GM12878 (cell line): Measurements from ENCODE around the gene TCEAL6. TPM values are rescaled to one million over a fixed set of nuclear protein-coding genes. Genes with fewer than 3 reads are reported as not detected.

Source experiments
- ATAC-seq: fragments of 200-7000 bp; cut with Tn5 transposase; 3 replicates; pipeline ENCODE4 v1.9.1; 2020; ENCODE audit warnings: mild to moderate bottlenecking, moderate library complexity
- BruUV-seq: library from RNA; stranded (reverse); fragments of 400-500 nt; replicated peaks from 2 replicates; lab custom pipeline; 2021; lab: Mats Ljungman, UMichigan
- CTCF ChIA-PET: fragments of 300-600 bp; sonication (Branson Sonifier 250); formaldehyde crosslinking; extraction: SDS; loops from one replicate; lab custom pipeline; 2021; ENCODE audit warnings: inconsistent platforms; lab: Yijun Ruan, JAX
- POLR2A ChIA-PET: fragments of 350-600 bp; formaldehyde crosslinking; extraction: SDS; loops from one replicate; lab custom pipeline; 2021; ENCODE audit warnings: inconsistent platforms; lab: Charles Lee
- RAD21 ChIA-PET: fragments of 300-600 bp; sonication (Branson Sonifier 250); formaldehyde crosslinking; loops from one replicate; lab custom pipeline; 2023; ENCODE audit warnings: antibody characterized with exemption; ENCODE audit not compliant: unreplicated experiment; lab: Charles Lee
- SMC1A ChIA-PET: fragments of 300-600 bp; sonication (Branson Sonifier 250); formaldehyde crosslinking; loops from one replicate; lab custom pipeline; 2023; ENCODE audit not compliant: unreplicated experiment, uncharacterized antibody; lab: Charles Lee
- DNase-seq: peaks from one replicate; pipeline ENCODE4 v3.0.0-alpha.2; 2011; ENCODE audit warnings: low read depth, low spot score
- FAIRE-seq: peaks from 3 replicates; lab custom pipeline; 2011; peaks lifted over from hg19 to GRCh38; lab: Jason Lieb, UNC
- H2AFZ ChIP-seq: 2 replicates; pipeline ENCODE4 v1.6.0; 2011; ENCODE audit warnings: low read depth, low read length, control low read depth; ENCODE audit not compliant: control insufficient read depth
- H3K27ac ChIP-seq: 2 replicates; pipeline ENCODE4 v1.5.1; 2011; ENCODE audit warnings: control low read depth; ENCODE audit not compliant: control insufficient read depth, insufficient read depth
- H3K27me3 ChIP-seq, 2 experiments: replicated peaks in 1 of 2; 2 replicates each; pipeline versions ENCODE4 v1.6.0 to v1.6.1; 2011; ENCODE audit warnings: low read length in 1 of 2; ENCODE audit not compliant: control insufficient read depth in 2 of 2, insufficient read depth in 2 of 2
- H3K36me3 ChIP-seq, 2 experiments: 2 replicates each; pipeline ENCODE4 v1.5.1; 2011; ENCODE audit warnings: low read length in 1 of 2; ENCODE audit not compliant: control insufficient read depth in 2 of 2, insufficient read depth in 2 of 2
- H3K4me1 ChIP-seq: 2 replicates; pipeline ENCODE4 v1.6.1; 2011; ENCODE audit warnings: mild to moderate bottlenecking, low read length, moderate library complexity, mixed read lengths; ENCODE audit not compliant: control insufficient read depth, insufficient read depth
- H3K4me2 ChIP-seq: 2 replicates; pipeline ENCODE4 v1.6.0; 2011; ENCODE audit warnings: control low read depth; ENCODE audit not compliant: control insufficient read depth, insufficient read depth
- H3K4me3 ChIP-seq: fragments of 200-600 bp; sonication (generic); 2 replicates; pipeline ENCODE4 v1.5.1; 2016
- H3K79me2 ChIP-seq: 2 replicates; pipeline ENCODE4 v1.6.0; 2011; ENCODE audit warnings: low read length; ENCODE audit not compliant: control insufficient read depth, insufficient read depth
- H3K9ac ChIP-seq: 2 replicates; pipeline ENCODE4 v1.8.0; 2011; ENCODE audit warnings: low read length, control low read depth, mixed read lengths; ENCODE audit not compliant: control insufficient read depth, insufficient read depth
- H3K9me3 ChIP-seq: replicated peaks from 3 replicates; pipeline ENCODE4 v1.5.1; 2011; ENCODE audit warnings: mild to moderate bottlenecking, low read length; ENCODE audit not compliant: control insufficient read depth, insufficient read depth
- H4K20me1 ChIP-seq: 2 replicates; pipeline ENCODE4 v1.6.0; 2011; ENCODE audit not compliant: control insufficient read depth, insufficient read depth
- RAD21 ChIP-seq: IDR thresholded peaks from 2 replicates; pipeline ENCODE4 v1.6.1; 2011; ENCODE audit warnings: mild to moderate bottlenecking, low read depth, low read length, moderate library complexity; ENCODE audit not compliant: insufficient read depth
- WGBS: methylation state at CpG from one replicate; pipeline ENCODE4 v1.1.6; 2016; ENCODE audit warnings: low lambda C conversion rate; ENCODE audit not compliant: insufficient replicate concordance, insufficient coverage; ENCODE audit errors: missing lambda C conversion rate; 5-methylcytosine and 5-hydroxymethylcytosine counted together
- in situ Hi-C: fragments of 300-500 bp; cut with MboI; formaldehyde crosslinking; loops from 9 replicates; pipeline ENCODE4 v1.14.3; 2018; ENCODE audit warnings: mixed read lengths
- intact Hi-C: fragments of 100-400 bp; cut with micrococcal nuclease; formaldehyde crosslinking; loops from one replicate; pipeline ENCODE4 v1.14.2; 2022; ENCODE audit not compliant: unreplicated experiment
- polyA plus RNA-seq, 11 experiments: library from polyadenylated mRNA; depleted of rRNA in 4 of 11; unstranded in 6 of 11; stranded (reverse) in 5 of 11; fragments of >200 nt; fragmentation: Nextera tagmentation in 4 of 11; fragmentation: Illumina TruSeq in 1 of 11; extraction: Ambion mirVana in 4 of 11; extraction: Trizol in 1 of 11; gene quantifications; 1 replicate in 1 of 11; 2 replicates in 10 of 11; pipeline versions ENCODE4 v1.2.1 to v1.2.3, GENCODE V29; 2011 to 2016; ENCODE audit warnings: inconsistent platforms in 2 of 11, missing spikeins in 2 of 11, low read depth in 1 of 11
- total RNA-seq, 4 experiments: library from RNA; depleted of rRNA in 3 of 4; stranded (reverse); fragments of >200 nt in 3 of 4; fragmentation: Illumina TruSeq in 1 of 4; extraction: Trizol in 1 of 4; gene quantifications; 2 replicates each; pipeline versions ENCODE4 v1.2.1 to v1.2.3, GENCODE V29; 2013 to 2021
- TF ChIP-seq, protein P1 (sequence below): fragments of 450-650 bp; conservative IDR thresholded peaks from 2 replicates; pipeline ENCODE4 v1.6.1; 2017; ENCODE audit warnings: mild to moderate bottlenecking, moderate library complexity
- TF ChIP-seq, protein P2 (sequence below): fragments of 450-650 bp; IDR thresholded peaks from 2 replicates; pipeline ENCODE4 v1.6.1; 2017; ENCODE audit warnings: mild to moderate bottlenecking, moderate library complexity
- TF ChIP-seq, protein P3 (sequence below), 3 experiments: IDR thresholded peaks in 2 of 3; conservative IDR thresholded peaks in 1 of 3; 2 replicates each; pipeline ENCODE4 v1.5.1; 2011; ENCODE audit warnings: low read depth in 3 of 3, low read length in 3 of 3, mild to moderate bottlenecking in 3 of 3, control low read depth in 2 of 3, moderate library complexity in 2 of 3, inconsistent platforms in 1 of 3, mixed read lengths in 1 of 3; ENCODE audit not compliant: control insufficient read depth in 2 of 3, insufficient read depth in 1 of 3; ENCODE audit errors: extremely low read depth in 1 of 3

Gene TCEAL6
- total and polyA plus RNA-seq, 10 of the 15 experiments (the other 5 are each of a cell fraction or from before 2014, with no cell fraction given) = not detected

DNA sequence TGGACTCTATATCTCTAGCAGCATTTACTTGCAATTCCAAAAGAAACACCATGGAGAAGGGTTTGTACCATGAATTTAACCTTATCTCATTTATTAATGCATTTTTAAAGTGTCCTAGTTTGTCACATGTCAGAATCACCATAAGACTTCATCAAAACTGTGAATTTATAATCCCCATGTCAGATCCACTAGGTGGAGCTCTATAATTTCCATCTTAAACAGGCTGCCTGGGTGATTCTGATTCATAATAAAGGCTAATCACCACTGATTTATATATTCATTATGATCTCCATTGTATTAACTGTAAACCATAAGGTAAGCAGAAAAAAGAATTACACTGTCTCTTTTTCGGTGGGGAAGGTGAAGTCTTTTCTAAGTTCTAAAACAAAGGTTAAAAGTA lies 12.8 kb downstream of the TCEAL6 start:
- Histone ChIP-seq H3K27me3 (no peaks in the 10 kb centered on the region), H3K9ac (no peak overlapping the region), H3K9me3 (no peaks in the 10 kb centered on the region), H4K20me1 (no peaks in the 10 kb centered on the region)
- ATAC-seq = no peak
- SMC1A ChIA-PET = no interaction called here
- TF ChIP-seq, protein P1, sequence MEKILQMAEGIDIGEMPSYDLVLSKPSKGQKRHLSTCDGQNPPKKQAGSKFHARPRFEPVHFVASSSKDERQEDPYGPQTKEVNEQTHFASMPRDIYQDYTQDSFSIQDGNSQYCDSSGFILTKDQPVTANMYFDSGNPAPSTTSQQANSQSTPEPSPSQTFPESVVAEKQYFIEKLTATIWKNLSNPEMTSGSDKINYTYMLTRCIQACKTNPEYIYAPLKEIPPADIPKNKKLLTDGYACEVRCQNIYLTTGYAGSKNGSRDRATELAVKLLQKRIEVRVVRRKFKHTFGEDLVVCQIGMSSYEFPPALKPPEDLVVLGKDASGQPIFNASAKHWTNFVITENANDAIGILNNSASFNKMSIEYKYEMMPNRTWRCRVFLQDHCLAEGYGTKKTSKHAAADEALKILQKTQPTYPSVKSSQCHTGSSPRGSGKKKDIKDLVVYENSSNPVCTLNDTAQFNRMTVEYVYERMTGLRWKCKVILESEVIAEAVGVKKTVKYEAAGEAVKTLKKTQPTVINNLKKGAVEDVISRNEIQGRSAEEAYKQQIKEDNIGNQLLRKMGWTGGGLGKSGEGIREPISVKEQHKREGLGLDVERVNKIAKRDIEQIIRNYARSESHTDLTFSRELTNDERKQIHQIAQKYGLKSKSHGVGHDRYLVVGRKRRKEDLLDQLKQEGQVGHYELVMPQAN = no peak
- TF ChIP-seq, protein P2, sequence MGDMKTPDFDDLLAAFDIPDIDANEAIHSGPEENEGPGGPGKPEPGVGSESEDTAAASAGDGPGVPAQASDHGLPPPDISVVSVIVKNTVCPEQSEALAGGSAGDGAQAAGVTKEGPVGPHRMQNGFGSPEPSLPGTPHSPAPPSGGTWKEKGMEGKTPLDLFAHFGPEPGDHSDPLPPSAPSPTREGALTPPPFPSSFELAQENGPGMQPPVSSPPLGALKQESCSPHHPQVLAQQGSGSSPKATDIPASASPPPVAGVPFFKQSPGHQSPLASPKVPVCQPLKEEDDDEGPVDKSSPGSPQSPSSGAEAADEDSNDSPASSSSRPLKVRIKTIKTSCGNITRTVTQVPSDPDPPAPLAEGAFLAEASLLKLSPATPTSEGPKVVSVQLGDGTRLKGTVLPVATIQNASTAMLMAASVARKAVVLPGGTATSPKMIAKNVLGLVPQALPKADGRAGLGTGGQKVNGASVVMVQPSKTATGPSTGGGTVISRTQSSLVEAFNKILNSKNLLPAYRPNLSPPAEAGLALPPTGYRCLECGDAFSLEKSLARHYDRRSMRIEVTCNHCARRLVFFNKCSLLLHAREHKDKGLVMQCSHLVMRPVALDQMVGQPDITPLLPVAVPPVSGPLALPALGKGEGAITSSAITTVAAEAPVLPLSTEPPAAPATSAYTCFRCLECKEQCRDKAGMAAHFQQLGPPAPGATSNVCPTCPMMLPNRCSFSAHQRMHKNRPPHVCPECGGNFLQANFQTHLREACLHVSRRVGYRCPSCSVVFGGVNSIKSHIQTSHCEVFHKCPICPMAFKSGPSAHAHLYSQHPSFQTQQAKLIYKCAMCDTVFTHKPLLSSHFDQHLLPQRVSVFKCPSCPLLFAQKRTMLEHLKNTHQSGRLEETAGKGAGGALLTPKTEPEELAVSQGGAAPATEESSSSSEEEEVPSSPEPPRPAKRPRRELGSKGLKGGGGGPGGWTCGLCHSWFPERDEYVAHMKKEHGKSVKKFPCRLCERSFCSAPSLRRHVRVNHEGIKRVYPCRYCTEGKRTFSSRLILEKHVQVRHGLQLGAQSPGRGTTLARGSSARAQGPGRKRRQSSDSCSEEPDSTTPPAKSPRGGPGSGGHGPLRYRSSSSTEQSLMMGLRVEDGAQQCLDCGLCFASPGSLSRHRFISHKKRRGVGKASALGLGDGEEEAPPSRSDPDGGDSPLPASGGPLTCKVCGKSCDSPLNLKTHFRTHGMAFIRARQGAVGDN = no peak
- TF ChIP-seq, protein P3, sequence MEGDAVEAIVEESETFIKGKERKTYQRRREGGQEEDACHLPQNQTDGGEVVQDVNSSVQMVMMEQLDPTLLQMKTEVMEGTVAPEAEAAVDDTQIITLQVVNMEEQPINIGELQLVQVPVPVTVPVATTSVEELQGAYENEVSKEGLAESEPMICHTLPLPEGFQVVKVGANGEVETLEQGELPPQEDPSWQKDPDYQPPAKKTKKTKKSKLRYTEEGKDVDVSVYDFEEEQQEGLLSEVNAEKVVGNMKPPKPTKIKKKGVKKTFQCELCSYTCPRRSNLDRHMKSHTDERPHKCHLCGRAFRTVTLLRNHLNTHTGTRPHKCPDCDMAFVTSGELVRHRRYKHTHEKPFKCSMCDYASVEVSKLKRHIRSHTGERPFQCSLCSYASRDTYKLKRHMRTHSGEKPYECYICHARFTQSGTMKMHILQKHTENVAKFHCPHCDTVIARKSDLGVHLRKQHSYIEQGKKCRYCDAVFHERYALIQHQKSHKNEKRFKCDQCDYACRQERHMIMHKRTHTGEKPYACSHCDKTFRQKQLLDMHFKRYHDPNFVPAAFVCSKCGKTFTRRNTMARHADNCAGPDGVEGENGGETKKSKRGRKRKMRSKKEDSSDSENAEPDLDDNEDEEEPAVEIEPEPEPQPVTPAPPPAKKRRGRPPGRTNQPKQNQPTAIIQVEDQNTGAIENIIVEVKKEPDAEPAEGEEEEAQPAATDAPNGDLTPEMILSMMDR (IDR thresholded peaks at IDR 0.05 in 2 of 3, conservative IDR thresholded peaks at IDR 0.05 in 1 of 3; ENCODE audit: control insufficient read depth in 2 of 3, extremely low read depth in 1 of 3, insufficient read depth in 1 of 3, low read depth in 3 of 3, low read length in 3 of 3) = peak in 2 of 3 experiments; percentile 32 to 36; a peak in 3 of 6 replicates
- peak; percentile 47; the same call in 1 of the 2 replicates for TF ChIP-seq RAD21
- TF ChIP-seq, all 136 proteins: peak for 2
- ChIA-PET CTCF (interaction anchor here (0.9 kb wide), 1 partner anchor 13 kb away, joined by 3 read pairs; no protein-coding TSS in a partner anchor), RAD21 (no interaction called here), POLR2A (no interaction called here)
- no peak overlapping the region for H2AFZ ChIP-seq
- DNase-seq (no peak), FAIRE-seq (no peak)
- 0% methylated on average over 1 of the region's 1 CpG for WGBS
- intact Hi-C loops = no loop called here
- H3K36me3 ChIP-seq = no peaks in the 10 kb centered on the region
- H3K4me3 ChIP-seq = no peak overlapping the region
- H3K79me2 ChIP-seq = no peaks in the 10 kb centered on the region
- no peak overlapping the region for H3K27ac ChIP-seq
- no peaks in the 10 kb centered on the region for H3K4me1 ChIP-seq
- in situ Hi-C loops = loop anchor here (25.0 kb wide), 2 partner anchors 733 to 1058 kb away; no protein-coding TSS in a partner anchor
- no peak overlapping the region for H3K4me2 ChIP-seq
- no TSS peak for BruUV-seq
